Psoas muscle (tissue), 8 donors: ENCODE results near the gene TMEM240. TPM values are rescaled to one million over a fixed set of nuclear protein-coding genes. Genes with fewer than 3 reads are reported as not detected.

Experiments used
- ATAC-seq, 4 donors: fragments of 200-7000 bp; cut with Tn5 transposase; one replicate each; pipeline ENCODE4 v1.9.1; 2020; ENCODE audit warnings: moderate library complexity in 3 of 4, mild to moderate bottlenecking in 2 of 4
- DNase-seq, 2 donors: peaks; one replicate each; pipeline ENCODE4 v3.0.0-alpha.2; 2020
- H3K27ac ChIP-seq: fragments of 200-600 bp; one replicate; pipeline ENCODE4 v1.8.0; 2022
- H3K27me3 ChIP-seq, 3 donors: fragments of 200-600 bp in 1 of 3; one replicate each; pipeline versions ENCODE4 v1.6.1 to v1.8.0; 2013 to 2022; ENCODE audit warnings: low read length in 2 of 3, mild to moderate bottlenecking in 2 of 3, moderate library complexity in 1 of 3; ENCODE audit not compliant: insufficient read depth in 3 of 3
- H3K36me3 ChIP-seq, 2 donors: fragments of 200-600 bp in 1 of 2; one replicate each; pipeline versions ENCODE4 v1.6.1 to v1.8.0; 2013 to 2022; ENCODE audit warnings: low read depth in 1 of 2, mild to moderate bottlenecking in 1 of 2, moderate library complexity in 1 of 2; ENCODE audit not compliant: insufficient read depth in 1 of 2
- H3K4me1 ChIP-seq: fragments of 200-600 bp; one replicate; pipeline ENCODE4 v1.8.0; 2022
- H3K4me3 ChIP-seq: fragments of 200-600 bp; one replicate; pipeline ENCODE4 v1.8.0; 2022; ENCODE audit warnings: mild to moderate bottlenecking
- H3K9me3 ChIP-seq: fragments of 200-600 bp; one replicate; pipeline ENCODE4 v1.8.0; 2022
- CTCF ChIP-seq: fragments of 200-600 bp; IDR thresholded peaks from one replicate; pipeline ENCODE4 v1.8.0; 2022; ENCODE audit warnings: antibody characterized with exemption
- WGBS, 3 donors: extraction: QIAGEN DNeasy Blood & Tissue Kit; methylation state at CpG; one replicate each; pipeline versions ENCODE4 v1.1.6 to v1.1.7; 2013; 5-methylcytosine and 5-hydroxymethylcytosine counted together
- intact Hi-C, 2 donors: fragments of 100-400 bp; cut with DNase I; formaldehyde crosslinking; loops; one replicate each; pipeline versions ENCODE4 v1.11.0 to v1.14.2; 2022
- polyA plus RNA-seq, 3 donors: library from polyadenylated mRNA; stranded (reverse); fragments of 200-250 nt; gene quantifications; one replicate each; pipeline ENCODE4 v1.2.3, GENCODE V29; 2013
- total RNA-seq, 4 donors: library from RNA; stranded (reverse); fragmentation: NEBNext Ultra II Directional in 2 of 4; extraction: Animal tissue kit (Norgen Biotek cat#: 25700) in 2 of 4; gene quantifications; one replicate each; pipeline versions ENCODE4 v1.2.1 to v1.2.4, GENCODE V29; 2021 to 2023
- donor health status: healthy with polysubstance abuse.
- donor health status: DM: no; HTN: no; CAD: no; lungs with moderate emphysema.
- donor health status: Bipolar disorder and iron deficiency.
- donor health status: healthy.
- donor health status: DM: yes; HTN: yes; CAD: no.
- donor health status: DM: no; HTN: no; CAD: no.
- donor health status: DM: no; HTN: no; CAD: no.
- donor health status: DM: yes; HTN: yes; CAD: no.

TMEM240 gene
- total and polyA plus RNA-seq, 7 donors: 0.55 to 1.8 (median 1.2) TPM

- TF ChIP-seq CTCF: no peak
- WGBS, 3 donors: 90 to 92% (median 91%) methylated on average over 19 of the region's 19 CpGs
- DNase-seq (no peak), ATAC-seq (no peak)
- Histone ChIP-seq H3K9me3 (no peaks in the 10 kb centered on the region), H3K27ac (no peak overlapping the region), H3K4me1 (peaks cover 25% of the 10 kb centered on the region), H3K36me3 (peaks cover 0 to 32% of the 10 kb centered on the region in 2 donors), H3K4me3 (no peak overlapping the region), H3K27me3 (no peaks in the 10 kb centered on the region)
- intact Hi-C loops: no loop called here
Observed at GRCh38 chr1:1547476-1547875, 7.1 kb upstream of the TMEM240 start.

- 77 to 83% (median 80%) methylated on average over 9 of the region's 9 CpGs for WGBS, 3 donors
- Histone ChIP-seq H3K9me3 (no peaks in the 10 kb centered on the region), H3K4me3 (no peak overlapping the region), H3K4me1 (peaks cover 25% of the 10 kb centered on the region), H3K27me3 (no peaks in the 10 kb centered on the region), H3K36me3 (peaks cover 0 to 37% of the 10 kb centered on the region in 2 donors), H3K27ac (no peak overlapping the region)
- TF ChIP-seq CTCF: no peak
- intact Hi-C loops: no loop called here
- DNase-seq (peak in 1 of 2 donors; percentile 38), ATAC-seq (no peak)
Observed at GRCh38 chr1:1547011-1547410, 6.6 kb upstream of the TMEM240 start.

- no peak overlapping the region for H3K4me3 ChIP-seq
- DNase-seq (no peak), ATAC-seq (no peak)
- peaks cover 0 to 45% of the 10 kb centered on the region in 2 donors for H3K36me3 ChIP-seq
- 88 to 90% (median 88%) methylated on average over 23 of the region's 23 CpGs for WGBS, 3 donors
- no peak overlapping the region for H3K27ac ChIP-seq
- H3K9me3 ChIP-seq: no peaks in the 10 kb centered on the region
- H3K4me1 ChIP-seq: peaks cover 20% of the 10 kb centered on the region
- no peak for TF ChIP-seq CTCF
- H3K27me3 ChIP-seq: no peaks in the 10 kb centered on the region
- intact Hi-C loops: no loop called here
Observed at GRCh38 chr1:1545946-1546737, 5.7 kb upstream of the TMEM240 start.

- no peaks in the 10 kb centered on the region for H3K9me3 ChIP-seq
- H3K4me3 ChIP-seq: no peak overlapping the region
- H3K4me1 ChIP-seq: peaks cover 11% of the 10 kb centered on the region
- no peak for ATAC-seq
- TF ChIP-seq CTCF: no peak
- no peak for DNase-seq
- H3K27me3 ChIP-seq: no peaks in the 10 kb centered on the region
- intact Hi-C loops: no loop called here
- peaks cover 0 to 47% of the 10 kb centered on the region in 2 donors for H3K36me3 ChIP-seq
- 85 to 94% (median 94%) methylated on average over 9 to 10 of the region's 10 CpGs for WGBS, 3 donors
- no peak overlapping the region for H3K27ac ChIP-seq
Observed at GRCh38 chr1:1544544-1544943, 4.1 kb upstream of the TMEM240 start.
